GM18498 (cell line): Measurements from ENCODE around the gene TEX29.

Source experiments
- ATAC-seq: cut with Tn5 transposase; IDR thresholded peaks from one replicate; pipeline ENCODE4 v1.9.1; 2021; ENCODE audit warnings: mild to moderate bottlenecking, moderate library complexity; ENCODE audit not compliant: unreplicated experiment

Gene TEX29

GRCh38 chr13:111389621-111390521 lies 69.4 kb downstream of the TEX29 start:
- no peak for ATAC-seq

GRCh38 chr13:111390522-111391270 lies 70.3 kb downstream of the TEX29 start:
- ATAC-seq = no peak

- no peak for ATAC-seq
Measured at GRCh38 chr13:111392486-111392885, 72.0 kb downstream of the TEX29 start.

DNA sequence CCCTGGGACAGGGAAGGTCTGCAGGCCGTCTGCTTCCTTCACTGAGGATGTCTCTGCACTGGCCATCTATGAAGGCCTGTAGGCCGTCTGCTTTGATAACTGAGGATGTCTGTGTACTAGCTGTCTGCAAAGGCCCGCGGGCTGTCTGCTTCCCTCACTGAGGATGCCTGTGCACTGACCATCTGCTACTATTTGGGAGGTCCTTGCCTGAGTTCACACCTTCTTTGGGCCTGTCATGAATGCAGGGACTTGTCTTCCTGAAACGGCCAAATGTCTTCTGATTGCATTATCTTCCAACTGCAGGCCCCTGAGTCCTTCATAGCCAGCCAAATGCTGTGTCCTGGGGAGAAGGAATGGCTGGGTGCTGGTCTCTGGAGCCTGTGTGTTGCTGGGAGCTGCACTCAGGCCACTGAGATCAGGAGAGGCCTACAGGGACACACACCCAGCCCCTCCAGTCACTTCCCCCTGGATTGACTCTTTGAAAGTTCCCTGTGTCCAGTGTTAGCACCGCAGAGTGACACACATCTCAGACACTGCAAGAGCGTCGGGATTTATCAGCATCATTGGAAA lies 72.9 kb downstream of the TEX29 start:
- no peak for ATAC-seq
